ENCODE measurements around the gene WWOX. TPM values are rescaled to one million over a fixed set of nuclear protein-coding genes. Genes with fewer than 3 reads are reported as not detected.

WWOX gene
- total and polyA plus RNA-seq, 2 of the 8 experiments (the other 6 are each of a cell fraction or from before 2014, with no cell fraction given), result 5.4 to 16.7 TPM

DNA sequence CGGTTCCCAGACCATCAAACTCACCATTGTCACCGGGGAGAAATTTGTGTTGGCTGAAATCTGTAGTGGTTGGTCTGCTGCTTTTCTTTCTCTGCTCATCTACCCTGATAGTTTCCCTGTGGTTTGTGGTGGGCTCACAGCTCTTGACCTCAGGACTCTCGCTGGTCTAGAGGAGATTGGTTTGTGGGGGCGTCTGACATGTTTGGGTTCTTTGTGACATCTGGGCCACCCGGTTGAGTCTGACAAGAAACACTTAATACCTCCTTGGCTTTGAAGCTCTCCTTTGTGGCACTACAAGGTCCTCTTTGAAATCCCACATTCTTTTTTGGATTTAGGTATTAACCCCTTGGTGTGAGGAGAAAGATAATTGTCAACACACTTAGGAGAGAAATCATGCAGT, 662.0 kb downstream of the WWOX start:
- ChIA-PET CTCF (ENCODE audit: partially characterized antibody) (interaction anchor here (0.5 to 1.3 kb wide), 4 partner anchors 11 to 841 kb away, joined by 3 to 4 read pairs (median 3); no protein-coding TSS in a partner anchor), POLR2A (ENCODE audit: partially characterized antibody) (no interaction called here)
- Histone ChIP-seq H4K8ac (ENCODE audit: extremely low read depth, insufficient read depth, low read length) (no peak overlapping the region), H2BK120ac (replicated peaks; ENCODE audit: low read depth, low read length) (no peak overlapping the region), H3K56ac (replicated peaks; ENCODE audit: insufficient read length, low read depth, low read length) (no peak overlapping the region), H4K5ac (ENCODE audit: insufficient read length, low read depth, low read length) (no peak overlapping the region), H3K14ac (ENCODE audit: insufficient read length) (no peak overlapping the region), H2BK20ac (ENCODE audit: low read length) (no peak overlapping the region), H3K4me1 (replicated peaks in 1 of 4; ENCODE audit: control insufficient read depth in 3 of 4, insufficient read depth in 4 of 4, low read length in 3 of 4) (peaks cover 0 to 12% (median 1%) of the 10 kb centered on the region in 4 experiments; a peak in 4 of 7 replicates), H3K27ac (ENCODE audit: low read depth, low read length) (no peak overlapping the region), H3K18ac (ENCODE audit: extremely low read depth, low read length) (no peak overlapping the region), H2BK5ac (ENCODE audit: low read depth, low read length) (no peak overlapping the region), H2AK5ac (ENCODE audit: low read depth, low read length) (no peak overlapping the region), H3K27me3 (replicated peaks in 1 of 4; ENCODE audit: control insufficient read depth in 3 of 4, extremely low read depth in 1 of 4, insufficient read depth in 3 of 4, low read length in 3 of 4) (no peaks in the 10 kb centered on the region), H3K4ac (replicated peaks; ENCODE audit: insufficient read length, low read depth, low read length) (no peak overlapping the region), H4K91ac (replicated peaks; ENCODE audit: insufficient read length, low read length) (no peak overlapping the region), H3K9me3 (ENCODE audit: insufficient read depth in 2 of 2, low read depth in 1 of 2, low read length in 1 of 2) (no peaks in the 10 kb centered on the region), H3K4me3 (ENCODE audit: extremely low read depth in 1 of 4, insufficient read depth in 2 of 4, low read depth in 3 of 4, low read length in 4 of 4) (no peak overlapping the region), H4K20me1 (replicated peaks in 1 of 2; ENCODE audit: control insufficient read depth in 1 of 2, insufficient read depth in 2 of 2, low read length in 2 of 2) (no peaks in the 10 kb centered on the region), H2AFZ (ENCODE audit: low read length) (no peak overlapping the region), H3K9ac (replicated peaks in 1 of 4; ENCODE audit: extremely low read depth in 1 of 4, low read depth in 3 of 4, low read length in 3 of 4) (no peak overlapping the region), H2BK12ac (ENCODE audit: low read depth, low read length) (no peak overlapping the region), H3K4me2 (ENCODE audit: insufficient read depth in 1 of 2, low read depth in 2 of 2, low read length in 2 of 2) (no peak overlapping the region), H3K36me3 (ENCODE audit: control insufficient read depth in 2 of 4, insufficient read depth in 4 of 4, low read length in 3 of 4) (no peaks in the 10 kb centered on the region), H3K23me2 (ENCODE audit: low read depth, low read length) (no peaks in the 10 kb centered on the region), H3K23ac (ENCODE audit: insufficient read length) (no peak overlapping the region), H3K79me2 (ENCODE audit: control insufficient read depth in 1 of 2, insufficient read depth in 2 of 2, low read length in 2 of 2) (no peaks in the 10 kb centered on the region), H3K79me1 (ENCODE audit: low read depth, low read length) (no peaks in the 10 kb centered on the region), H2BK15ac (ENCODE audit: low read length) (no peak overlapping the region)
- DNase-seq (ENCODE audit: low read depth in 1 of 2, low spot score in 2 of 2) (no peak), FAIRE-seq (no peak)
- TF ChIP-seq, protein P1, sequence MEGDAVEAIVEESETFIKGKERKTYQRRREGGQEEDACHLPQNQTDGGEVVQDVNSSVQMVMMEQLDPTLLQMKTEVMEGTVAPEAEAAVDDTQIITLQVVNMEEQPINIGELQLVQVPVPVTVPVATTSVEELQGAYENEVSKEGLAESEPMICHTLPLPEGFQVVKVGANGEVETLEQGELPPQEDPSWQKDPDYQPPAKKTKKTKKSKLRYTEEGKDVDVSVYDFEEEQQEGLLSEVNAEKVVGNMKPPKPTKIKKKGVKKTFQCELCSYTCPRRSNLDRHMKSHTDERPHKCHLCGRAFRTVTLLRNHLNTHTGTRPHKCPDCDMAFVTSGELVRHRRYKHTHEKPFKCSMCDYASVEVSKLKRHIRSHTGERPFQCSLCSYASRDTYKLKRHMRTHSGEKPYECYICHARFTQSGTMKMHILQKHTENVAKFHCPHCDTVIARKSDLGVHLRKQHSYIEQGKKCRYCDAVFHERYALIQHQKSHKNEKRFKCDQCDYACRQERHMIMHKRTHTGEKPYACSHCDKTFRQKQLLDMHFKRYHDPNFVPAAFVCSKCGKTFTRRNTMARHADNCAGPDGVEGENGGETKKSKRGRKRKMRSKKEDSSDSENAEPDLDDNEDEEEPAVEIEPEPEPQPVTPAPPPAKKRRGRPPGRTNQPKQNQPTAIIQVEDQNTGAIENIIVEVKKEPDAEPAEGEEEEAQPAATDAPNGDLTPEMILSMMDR (IDR thresholded peaks at IDR 0.05; ENCODE audit: control extremely low read depth in 1 of 3, insufficient read depth in 1 of 3, low read depth in 1 of 3, low read length in 3 of 3), result no peak
- no peak for TF ChIP-seq JUN (IDR thresholded peaks at IDR 0.05; ENCODE audit: low read depth, low read length)
- no peak for TF ChIP-seq SUZ12 (IDR thresholded peaks at IDR 0.05; ENCODE audit: low read length)
- no peak for TF ChIP-seq CTBP2 (IDR thresholded peaks at IDR 0.05; ENCODE audit: borderline replicate concordance, insufficient read depth, insufficient read length, low read length)
- TF ChIP-seq SIN3A (conservative IDR thresholded peaks at IDR 0.05 in 1 of 2, IDR thresholded peaks at IDR 0.05 in 1 of 2; ENCODE audit: low read depth in 1 of 2, low read length in 2 of 2), result no peak
- no peak for TF ChIP-seq SAP30 (IDR thresholded peaks at IDR 0.05; ENCODE audit: insufficient read depth, insufficient replicate concordance, low read length)
- TF ChIP-seq YY1 (IDR thresholded peaks at IDR 0.05; ENCODE audit: low read depth, low read length), result no peak
- TF ChIP-seq POLR2AphosphoS5 (IDR thresholded peaks at IDR 0.05; ENCODE audit: low read depth, low read length), result no peak
- TF ChIP-seq RNF2 (IDR thresholded peaks at IDR 0.05; ENCODE audit: borderline replicate concordance, low read depth, low read length, missing control alignments, poor library complexity, severe bottlenecking), result no peak
- no peak for TF ChIP-seq SP4 (IDR thresholded peaks at IDR 0.05; ENCODE audit: low read length)
- TF ChIP-seq CREB1 (IDR thresholded peaks at IDR 0.05), result no peak
- WGBS, 2 experiments (ENCODE audit: extremely low coverage in 1 of 2, insufficient coverage in 1 of 2, insufficient read length in 1 of 2, insufficient replicate concordance in 2 of 2, low coverage in 1 of 2, low lambda C conversion rate in 2 of 2, missing lambda C conversion rate in 1 of 2), result 89% methylated on average over 5 of the region's 5 CpGs; no CpG with 5 or more reads in 1 of the 2 experiments

Measured in H1 (cell line).